ENCODE measurements around the gene FBXL3. TPM values are rescaled to one million over a fixed set of nuclear protein-coding genes. Genes with fewer than 3 reads are reported as not detected.

The FBXL3 gene
- total and polyA plus RNA-seq, 2 of the 8 experiments (the other 6 are each of a cell fraction or from before 2014, with no cell fraction given) = 4.9 to 14.9 TPM

GRCh38 chr13:76971215-76971614, 55.7 kb downstream of the FBXL3 start:
- H3K4me1 ChIP-seq (replicated peaks in 1 of 4; ENCODE audit: control insufficient read depth in 3 of 4, insufficient read depth in 4 of 4, low read length in 3 of 4) = peaks cover 0 to 2% (median 0%) of the 10 kb centered on the region in 4 experiments; a peak in 1 of 7 replicates
- no peak overlapping the region for H2BK20ac ChIP-seq (ENCODE audit: low read length)
- no peak overlapping the region for H2BK15ac ChIP-seq (ENCODE audit: low read length)
- H2AFZ ChIP-seq (ENCODE audit: low read length) = no peak overlapping the region
- H3K4me2 ChIP-seq (ENCODE audit: insufficient read depth in 1 of 2, low read depth in 2 of 2, low read length in 2 of 2) = no peak overlapping the region
- CTCF ChIA-PET (ENCODE audit: partially characterized antibody) = interaction anchor here (0.9 to 6.9 kb wide), 4 partner anchors 8 to 67 kb away, joined by 3 to 38 read pairs (median 6); no protein-coding TSS in a partner anchor
- no peak overlapping the region for H2BK120ac ChIP-seq (replicated peaks; ENCODE audit: low read depth, low read length)
- no peaks in the 10 kb centered on the region for H4K20me1 ChIP-seq (replicated peaks in 1 of 2; ENCODE audit: control insufficient read depth in 1 of 2, insufficient read depth in 2 of 2, low read length in 2 of 2)
- POLR2A ChIA-PET (ENCODE audit: partially characterized antibody) = no interaction called here
- H3K23me2 ChIP-seq (ENCODE audit: low read depth, low read length) = no peaks in the 10 kb centered on the region
- no peaks in the 10 kb centered on the region for H3K79me2 ChIP-seq (ENCODE audit: control insufficient read depth in 1 of 2, insufficient read depth in 2 of 2, low read length in 2 of 2)
- FAIRE-seq (no peak), DNase-seq (ENCODE audit: low read depth in 1 of 2, low spot score in 2 of 2) (no peak)
- H4K91ac ChIP-seq (replicated peaks; ENCODE audit: insufficient read length, low read length) = no peak overlapping the region
- H3K36me3 ChIP-seq (ENCODE audit: control insufficient read depth in 2 of 4, insufficient read depth in 4 of 4, low read length in 3 of 4) = no peaks in the 10 kb centered on the region; a peak in 1 of 8 replicates
- H2BK12ac ChIP-seq (ENCODE audit: low read depth, low read length) = no peak overlapping the region
- H3K14ac ChIP-seq (ENCODE audit: insufficient read length) = no peak overlapping the region
- no peak overlapping the region for H3K27ac ChIP-seq (ENCODE audit: low read depth, low read length)
- no peak overlapping the region for H3K18ac ChIP-seq (ENCODE audit: extremely low read depth, low read length)
- 94% methylated on average over 3 of the region's 3 CpGs; no CpG with 5 or more reads in 1 of the 2 experiments for WGBS, 2 experiments (ENCODE audit: extremely low coverage in 1 of 2, insufficient coverage in 1 of 2, insufficient read length in 1 of 2, insufficient replicate concordance in 2 of 2, low coverage in 1 of 2, low lambda C conversion rate in 2 of 2, missing lambda C conversion rate in 1 of 2)
- no peak overlapping the region for H3K56ac ChIP-seq (replicated peaks; ENCODE audit: insufficient read length, low read depth, low read length)
- H3K79me1 ChIP-seq (ENCODE audit: low read depth, low read length) = no peaks in the 10 kb centered on the region
- no peak overlapping the region for H2AK5ac ChIP-seq (ENCODE audit: low read depth, low read length)
- H3K9me3 ChIP-seq (ENCODE audit: insufficient read depth in 2 of 2, low read depth in 1 of 2, low read length in 1 of 2) = no peaks in the 10 kb centered on the region
- no peak overlapping the region for H4K8ac ChIP-seq (ENCODE audit: extremely low read depth, insufficient read depth, low read length)
- no peak overlapping the region for H3K4me3 ChIP-seq (ENCODE audit: extremely low read depth in 1 of 4, insufficient read depth in 2 of 4, low read depth in 3 of 4, low read length in 4 of 4)
- H4K5ac ChIP-seq (ENCODE audit: insufficient read length, low read depth, low read length) = no peak overlapping the region
- H3K27me3 ChIP-seq (replicated peaks in 1 of 4; ENCODE audit: control insufficient read depth in 3 of 4, extremely low read depth in 1 of 4, insufficient read depth in 3 of 4, low read length in 3 of 4) = no peaks in the 10 kb centered on the region
- H3K4ac ChIP-seq (replicated peaks; ENCODE audit: insufficient read length, low read depth, low read length) = no peak overlapping the region
- H3K9ac ChIP-seq (replicated peaks in 1 of 4; ENCODE audit: extremely low read depth in 1 of 4, low read depth in 3 of 4, low read length in 3 of 4) = no peak overlapping the region
- no peak overlapping the region for H2BK5ac ChIP-seq (ENCODE audit: low read depth, low read length)
- no peak overlapping the region for H3K23ac ChIP-seq (ENCODE audit: insufficient read length)
- TF ChIP-seq HDAC2 (IDR thresholded peaks at IDR 0.05; ENCODE audit: borderline replicate concordance in 1 of 2, low read depth in 2 of 2, low read length in 2 of 2) = no peak
- TF ChIP-seq EGR1 (IDR thresholded peaks at IDR 0.05; ENCODE audit: borderline replicate concordance, low read depth, low read length) = no peak
- no peak for TF ChIP-seq ATF3 (IDR thresholded peaks at IDR 0.05; ENCODE audit: insufficient read depth, low read depth, low read length)
- no peak for TF ChIP-seq PHF8 (conservative IDR thresholded peaks at IDR 0.05; ENCODE audit: low read depth, low read length)
- no peak for TF ChIP-seq TCF12 (IDR thresholded peaks at IDR 0.05; ENCODE audit: low read depth, low read length)
- no peak for TF ChIP-seq YY1 (IDR thresholded peaks at IDR 0.05; ENCODE audit: low read depth, low read length)
- TF ChIP-seq CEBPB (IDR thresholded peaks at IDR 0.05; ENCODE audit: low read depth, low read length) = no peak
- no peak for TF ChIP-seq MAX (IDR thresholded peaks at IDR 0.05)
- TF ChIP-seq KDM4A (IDR thresholded peaks at IDR 0.05; ENCODE audit: low read depth, low read length, severe bottlenecking) = no peak
